Measurements from ENCODE around the gene BCAN.

BCAN gene

GRCh38 chr1:156641761-156642264 lies at the start of gene BCAN:
BCAN (plus strand) TSS chr1:156642117; CDS start chr1:156646055, 3,938 bp downstream.
- POLR2A ChIA-PET: interaction anchor here (0.9 to 1.2 kb wide), 2 partner anchors 18 to 46 kb away, joined by 3 to 7 read pairs; no protein-coding TSS in a partner anchor
- peak; percentile 80 for DNase-seq (ENCODE audit: extremely low spot score)
- no peak for TF ChIP-seq FOXM1 (IDR thresholded peaks at IDR 0.05; ENCODE audit: borderline replicate concordance)
- TF ChIP-seq BHLHE40 (IDR thresholded peaks at IDR 0.05; ENCODE audit: borderline replicate concordance): no peak
- no peak for TF ChIP-seq LEF1 (IDR thresholded peaks at IDR 0.05; ENCODE audit: borderline replicate concordance)
- CTCF ChIA-PET: interaction anchor here (0.7 to 6.2 kb wide), 6 partner anchors 11 to 48 kb away, joined by 3 to 47 read pairs (median 4); no protein-coding TSS in a partner anchor

GRCh38 chr1:156592158-156592909 lies 49.6 kb upstream of the BCAN start:
- POLR2A ChIA-PET: interaction anchor here (0.5 to 4.3 kb wide), 18 partner anchors 9 to 214 kb away, joined by 3 to 57 read pairs (median 6); partner anchors contain the start of genes GPATCH4, HAPLN2, MEF2D and PRCC
- DNase-seq (ENCODE audit: extremely low spot score): no peak
- CTCF ChIA-PET: interaction anchor here (0.6 to 2.2 kb wide), 8 partner anchors 13 to 368 kb away, joined by 3 to 11 read pairs (median 5); no protein-coding TSS in a partner anchor
- TF ChIP-seq FOXM1 (IDR thresholded peaks at IDR 0.05; ENCODE audit: borderline replicate concordance) (no peak), NFRKB (IDR thresholded peaks at IDR 0.05) (no peak), BHLHE40 (IDR thresholded peaks at IDR 0.05; ENCODE audit: borderline replicate concordance) (no peak), CTBP1 (IDR thresholded peaks at IDR 0.05; ENCODE audit: borderline replicate concordance) (no peak), SP1 (IDR thresholded peaks at IDR 0.05) (no peak), L3MBTL2 (conservative IDR thresholded peaks at IDR 0.05) (0 out of 2 replicates have a peak, but pooled peaks have one; percentile 4)

GRCh38 chr1:156592910-156593660 lies 48.8 kb upstream of the BCAN start:
- no peak for DNase-seq (ENCODE audit: extremely low spot score)
- CTCF ChIA-PET: interaction anchor here (0.6 to 2.2 kb wide), 7 partner anchors 9 to 369 kb away, joined by 3 to 11 read pairs (median 5); no protein-coding TSS in a partner anchor

GRCh38 chr1:156593661-156593989 lies 48.3 kb upstream of the BCAN start:
- TF ChIP-seq NFRKB (IDR thresholded peaks at IDR 0.05): no peak
- TF ChIP-seq SUZ12 (IDR thresholded peaks at IDR 0.05): no peak
- TF ChIP-seq ZNF384 (IDR thresholded peaks at IDR 0.05): no peak
- no peak for TF ChIP-seq HDGF (IDR thresholded peaks at IDR 0.05; ENCODE audit: borderline replicate concordance)
- no peak for TF ChIP-seq CTBP1 (IDR thresholded peaks at IDR 0.05; ENCODE audit: borderline replicate concordance)
- TF ChIP-seq ELF4 (IDR thresholded peaks at IDR 0.05): no peak
- no peak for TF ChIP-seq FOXK2 (IDR thresholded peaks at IDR 0.05)
- no peak for TF ChIP-seq PKNOX1 (IDR thresholded peaks at IDR 0.05)
- no peak for TF ChIP-seq FOXA1 (IDR thresholded peaks at IDR 0.05)
- no peak for TF ChIP-seq L3MBTL2 (conservative IDR thresholded peaks at IDR 0.05)
- DNase-seq (ENCODE audit: extremely low spot score): no peak
- ChIA-PET POLR2A (interaction anchor here (0.5 to 4.3 kb wide), 9 partner anchors 8 to 136 kb away, joined by 3 to 57 read pairs (median 3); partner anchors contain the start of gene GPATCH4), CTCF (interaction anchor here (1.1 to 1.7 kb wide), 4 partner anchors 9 to 30 kb away, joined by 3 to 8 read pairs (median 5); no protein-coding TSS in a partner anchor)

More at GRCh38 chr1:156592910-156593660, 48.8 kb upstream of the BCAN start:
- POLR2A ChIA-PET: interaction anchor here (1.1 to 4.3 kb wide), 10 partner anchors 8 to 174 kb away, joined by 3 to 57 read pairs (median 10); partner anchors contain the start of genes GPATCH4, HAPLN2, MEF2D and PRCC
- no peak for TF ChIP-seq FOXA1 (IDR thresholded peaks at IDR 0.05)
- no peak for TF ChIP-seq ARNT (IDR thresholded peaks at IDR 0.05)
- no peak for TF ChIP-seq LEF1 (IDR thresholded peaks at IDR 0.05; ENCODE audit: borderline replicate concordance)
- no peak for TF ChIP-seq SP1 (IDR thresholded peaks at IDR 0.05)
- no peak for TF ChIP-seq HDGF (IDR thresholded peaks at IDR 0.05; ENCODE audit: borderline replicate concordance)
- no peak for TF ChIP-seq ELF4 (IDR thresholded peaks at IDR 0.05)
- no peak for TF ChIP-seq ZNF384 (IDR thresholded peaks at IDR 0.05)
- no peak for TF ChIP-seq CTBP1 (IDR thresholded peaks at IDR 0.05; ENCODE audit: borderline replicate concordance)
- no peak for TF ChIP-seq PKNOX1 (IDR thresholded peaks at IDR 0.05)
- no peak for TF ChIP-seq TARDBP (IDR thresholded peaks at IDR 0.05)
- no peak for TF ChIP-seq FOXM1 (IDR thresholded peaks at IDR 0.05; ENCODE audit: borderline replicate concordance)
- no peak for TF ChIP-seq FOXK2 (IDR thresholded peaks at IDR 0.05)
- TF ChIP-seq BHLHE40 (IDR thresholded peaks at IDR 0.05; ENCODE audit: borderline replicate concordance): no peak
- no peak for TF ChIP-seq SUZ12 (IDR thresholded peaks at IDR 0.05)
- no peak for TF ChIP-seq NFRKB (IDR thresholded peaks at IDR 0.05)
- no peak for TF ChIP-seq L3MBTL2 (conservative IDR thresholded peaks at IDR 0.05)

- CTCF ChIA-PET: interaction anchor here (1.1 to 1.7 kb wide), 3 partner anchors 8 to 30 kb away, joined by 5 to 8 read pairs (median 5); no protein-coding TSS in a partner anchor
- no peak for TF ChIP-seq CTBP1 (IDR thresholded peaks at IDR 0.05; ENCODE audit: borderline replicate concordance)
- no peak for TF ChIP-seq LEF1 (IDR thresholded peaks at IDR 0.05; ENCODE audit: borderline replicate concordance)
- POLR2A ChIA-PET: interaction anchor here (0.5 to 4.3 kb wide), 10 partner anchors 10 to 137 kb away, joined by 3 to 33 read pairs (median 3); partner anchors contain the start of gene HAPLN2
- DNase-seq (ENCODE audit: extremely low spot score): no peak
Observed at GRCh38 chr1:156594190-156594589, 47.7 kb upstream of the BCAN start.

- DNase-seq (ENCODE audit: extremely low spot score): no peak
- no peak for TF ChIP-seq HDGF (IDR thresholded peaks at IDR 0.05; ENCODE audit: borderline replicate concordance)
- TF ChIP-seq NFRKB (IDR thresholded peaks at IDR 0.05): no peak
- TF ChIP-seq TARDBP (IDR thresholded peaks at IDR 0.05): no peak
- no peak for TF ChIP-seq FOXM1 (IDR thresholded peaks at IDR 0.05; ENCODE audit: borderline replicate concordance)
- TF ChIP-seq ARNT (IDR thresholded peaks at IDR 0.05): no peak
- TF ChIP-seq SP1 (IDR thresholded peaks at IDR 0.05): no peak
- no peak for TF ChIP-seq L3MBTL2 (conservative IDR thresholded peaks at IDR 0.05)
- TF ChIP-seq ZNF384 (IDR thresholded peaks at IDR 0.05): no peak
- no peak for TF ChIP-seq ELF4 (IDR thresholded peaks at IDR 0.05)
- no peak for TF ChIP-seq CTBP1 (IDR thresholded peaks at IDR 0.05; ENCODE audit: borderline replicate concordance)
- no peak for TF ChIP-seq SUZ12 (IDR thresholded peaks at IDR 0.05)
- no peak for TF ChIP-seq FOXA1 (IDR thresholded peaks at IDR 0.05)
- TF ChIP-seq BHLHE40 (IDR thresholded peaks at IDR 0.05; ENCODE audit: borderline replicate concordance): no peak
- no peak for TF ChIP-seq PKNOX1 (IDR thresholded peaks at IDR 0.05)
- no peak for TF ChIP-seq FOXK2 (IDR thresholded peaks at IDR 0.05)
- no peak for TF ChIP-seq LEF1 (IDR thresholded peaks at IDR 0.05; ENCODE audit: borderline replicate concordance)
- ChIA-PET POLR2A (interaction anchor here (0.8 to 4.3 kb wide), 4 partner anchors 12 to 138 kb away, joined by 3 to 33 read pairs (median 4); partner anchors contain the start of gene HAPLN2), CTCF (interaction anchor here (1.5 kb wide), 1 partner anchor 13 kb away, joined by 8 read pairs; no protein-coding TSS in a partner anchor)
Observed at GRCh38 chr1:156595016-156595415, 46.9 kb upstream of the BCAN start.
